Common myeloid progenitor, CD34-positive (primary cell): ENCODE data around the gene FAF1.
"Not testable (repeated sequence)": the region's sequence is repeated elsewhere in the genome, so short reads cannot be mapped to it uniquely, and the experiment has no call there.

ENCODE experiments used
- CTCF ChIA-PET: fragments of 350-600 bp; sonication (Branson Sonifier 250); formaldehyde crosslinking; loops from one replicate; lab custom pipeline; 2021; ENCODE audit warnings: antibody characterized with exemption; lab: Charles Lee
- POLR2A ChIA-PET: fragments of 350-600 bp; sonication (Branson Sonifier 250); formaldehyde crosslinking; loops from one replicate; lab custom pipeline; 2021; ENCODE audit warnings: antibody characterized with exemption; lab: Charles Lee
- DNase-seq, 3 donors: peaks; one replicate each; pipeline versions ENCODE4 v3.0.0 to v3.0.0-alpha.2; 2013
- H3K27ac ChIP-seq, 2 experiments: 1 replicate in 1 of 2; 2 replicates in 1 of 2; pipeline ENCODE4 v1.7.0; 2013; ENCODE audit warnings: inconsistent platforms in 2 of 2, low read length in 2 of 2, mild to moderate bottlenecking in 2 of 2, low read depth in 1 of 2, moderate library complexity in 1 of 2; ENCODE audit not compliant: severe bottlenecking in 2 of 2, insufficient read depth in 1 of 2, poor library complexity in 1 of 2
- H3K27me3 ChIP-seq, 5 experiments: replicated peaks in 2 of 5; 1 replicate in 3 of 5; 2 replicates in 2 of 5; pipeline versions ENCODE4 v1.6.1 to v1.7.0; 2013; ENCODE audit warnings: low read length in 4 of 5, mild to moderate bottlenecking in 2 of 5, moderate library complexity in 2 of 5, inconsistent platforms in 1 of 5; ENCODE audit not compliant: insufficient read depth in 5 of 5, control insufficient read depth in 4 of 5
- H3K36me3 ChIP-seq, 4 experiments: 1 replicate in 2 of 4; 2 replicates in 2 of 4; pipeline versions ENCODE4 v1.6.1 to v1.7.0; 2013; ENCODE audit warnings: low read length in 3 of 4, control low read depth in 1 of 4, mild to moderate bottlenecking in 1 of 4; ENCODE audit not compliant: control insufficient read depth in 4 of 4, insufficient read depth in 4 of 4
- H3K4me1 ChIP-seq, 4 experiments: 1 replicate in 3 of 4; 2 replicates in 1 of 4; pipeline versions ENCODE4 v1.6.1 to v1.7.1; 2013; ENCODE audit warnings: low read length in 3 of 4, mild to moderate bottlenecking in 3 of 4, control low read depth in 1 of 4, inconsistent platforms in 1 of 4, moderate library complexity in 1 of 4; ENCODE audit not compliant: control insufficient read depth in 4 of 4, insufficient read depth in 4 of 4; ENCODE audit errors: control extremely low read depth in 1 of 4
- H3K4me3 ChIP-seq, 7 experiments: 1 replicate in 4 of 7; 2 replicates in 3 of 7; pipeline versions ENCODE4 v1.5.1 to v1.7.0; 2013; ENCODE audit warnings: mild to moderate bottlenecking in 7 of 7, low read length in 6 of 7, moderate library complexity in 6 of 7, inconsistent platforms in 2 of 7, low read depth in 2 of 7, control low read depth in 1 of 7; ENCODE audit not compliant: insufficient read depth in 4 of 7, control insufficient read depth in 1 of 7; ENCODE audit errors: extremely low read depth in 1 of 7
- H3K9me3 ChIP-seq, 5 experiments: 1 replicate in 4 of 5; 2 replicates in 1 of 5; pipeline versions ENCODE4 v1.6.1 to v1.7.1; 2013; ENCODE audit warnings: low read length in 4 of 5, mild to moderate bottlenecking in 2 of 5, inconsistent platforms in 1 of 5, low read depth in 1 of 5, moderate library complexity in 1 of 5; ENCODE audit not compliant: control insufficient read depth in 4 of 5, insufficient read depth in 2 of 5; ENCODE audit errors: control extremely low read depth in 1 of 5
- WGBS: methylation state at CpG from one replicate; pipeline ENCODE4 v1.1.5; 2013; ENCODE audit not compliant: insufficient coverage; 5-methylcytosine and 5-hydroxymethylcytosine counted together

The FAF1 gene

GRCh38 chr1:50933770-50934169, 26.3 kb downstream of the FAF1 start:
- CTCF ChIA-PET, H3K4me1 ChIP-seq, DNase-seq, POLR2A ChIA-PET, H3K36me3 ChIP-seq, H3K9me3 ChIP-seq, H3K27ac ChIP-seq, H3K4me3 ChIP-seq, H3K27me3 ChIP-seq: not testable (repeated sequence)
- 89% methylated on average over 1 of the region's 3 CpGs for WGBS

GRCh38 chr1:50932043-50932442, 28.0 kb downstream of the FAF1 start:
- H3K27ac ChIP-seq, CTCF ChIA-PET, H3K27me3 ChIP-seq, H3K36me3 ChIP-seq, DNase-seq, H3K9me3 ChIP-seq, H3K4me3 ChIP-seq, POLR2A ChIA-PET, H3K4me1 ChIP-seq: not testable (repeated sequence)
- 100% methylated on average over 3 of the region's 4 CpGs for WGBS

- H3K36me3 ChIP-seq: peaks cover 0 to 3% (median under 1%) of the 10 kb centered on the region in 4 experiments
- no peaks in the 10 kb centered on the region for H3K27me3 ChIP-seq
- ChIA-PET CTCF (interaction anchor here (1.3 to 3.1 kb wide), 2 partner anchors 30 to 39 kb away, joined by 5 to 11 read pairs; partner anchors contain the start of gene CDKN2C), POLR2A (no interaction called here)
- H3K4me3 ChIP-seq: no peak overlapping the region
- DNase-seq: peak in 2 of 3 donors; percentile 16 to 50
- H3K9me3 ChIP-seq: no peaks in the 10 kb centered on the region
- no peaks in the 10 kb centered on the region for H3K4me1 ChIP-seq
- H3K27ac ChIP-seq: no peak overlapping the region
- 100% methylated on average over 2 of the region's 6 CpGs for WGBS
These were observed 28.9 kb downstream of the FAF1 start for GRCh38 chr1:50930965-50931737.

- Histone ChIP-seq H3K36me3 (peaks cover 0 to 5% (median under 1%) of the 10 kb centered on the region in 4 experiments), H3K9me3 (no peaks in the 10 kb centered on the region), H3K27me3 (no peaks in the 10 kb centered on the region), H3K4me1 (no peaks in the 10 kb centered on the region), H3K27ac (no peak overlapping the region), H3K4me3 (no peak overlapping the region)
- CTCF ChIA-PET: interaction anchor here (0.6 to 3.1 kb wide), 10 partner anchors 9 to 262 kb away, joined by 3 to 20 read pairs (median 4); partner anchors contain the start of gene CDKN2C
- POLR2A ChIA-PET: no interaction called here
- DNase-seq: no peak
These were observed 29.9 kb downstream of the FAF1 start for GRCh38 chr1:50930193-50930592.

- H3K4me3 ChIP-seq: no peak overlapping the region
- DNase-seq: peak; percentile 39 to 54 (median 50)
- WGBS: no CpG with 5 or more reads among the region's 2 CpGs
- H3K4me1 ChIP-seq: no peaks in the 10 kb centered on the region
- H3K9me3 ChIP-seq: peaks cover 0 to 3% (median 0%) of the 10 kb centered on the region in 5 experiments
- ChIA-PET POLR2A (interaction anchor here (0.5 kb wide), 1 partner anchor 337 kb away, joined by 4 read pairs; no protein-coding TSS in a partner anchor), CTCF (interaction anchor here (0.5 to 3.1 kb wide), 12 partner anchors 9 to 262 kb away, joined by 3 to 20 read pairs (median 4); partner anchors contain the start of gene CDKN2C)
- H3K36me3 ChIP-seq: peaks cover 0 to 5% (median under 1%) of the 10 kb centered on the region in 4 experiments
- H3K27me3 ChIP-seq: no peaks in the 10 kb centered on the region
- H3K27ac ChIP-seq: no peak overlapping the region
These were observed 30.6 kb downstream of the FAF1 start for GRCh38 chr1:50929376-50929958.

GRCh38 chr1:50923564-50923963, 36.5 kb downstream of the FAF1 start:
- CTCF ChIA-PET: interaction anchor here (1.0 kb wide), 1 partner anchor 373 kb away, joined by 3 read pairs; no protein-coding TSS in a partner anchor
- WGBS: 100% methylated on average over 1 of the region's 1 CpG

GRCh38 chr1:50921029-50921428, 39.0 kb downstream of the FAF1 start:
- no peak for DNase-seq
- H3K9me3 ChIP-seq: peaks cover 0 to 35% (median 6%) of the 10 kb centered on the region in 5 experiments
- H3K4me3 ChIP-seq: no peak overlapping the region
- ChIA-PET CTCF (interaction anchor here (0.7 kb wide), 1 partner anchor 9 kb away, joined by 4 read pairs; no protein-coding TSS in a partner anchor), POLR2A (no interaction called here)
- peaks cover 0 to 3% (median 0%) of the 10 kb centered on the region in 4 experiments for H3K36me3 ChIP-seq
- no peaks in the 10 kb centered on the region for H3K4me1 ChIP-seq
- H3K27ac ChIP-seq: no peak overlapping the region
- WGBS: 100% methylated on average over 2 of the region's 4 CpGs
- no peaks in the 10 kb centered on the region for H3K27me3 ChIP-seq

More at GRCh38 chr1:50923564-50923963, 36.5 kb downstream of the FAF1 start:
- POLR2A ChIA-PET: no interaction called here
- peaks cover 0 to 8% (median 0%) of the 10 kb centered on the region in 4 experiments for H3K36me3 ChIP-seq
- no peak overlapping the region for H3K4me3 ChIP-seq
- peaks cover 0 to 35% (median 6%) of the 10 kb centered on the region in 5 experiments for H3K9me3 ChIP-seq
- no peaks in the 10 kb centered on the region for H3K4me1 ChIP-seq
- no peak overlapping the region for H3K27ac ChIP-seq
- no peaks in the 10 kb centered on the region for H3K27me3 ChIP-seq
- DNase-seq: no peak
